GM21723 (cell line): ENCODE measurements around the gene ULK4.
"Not testable (repeated sequence)": the region's sequence is repeated elsewhere in the genome, so short reads cannot be mapped to it uniquely, and the experiment has no call there.

Experiments
- ATAC-seq: cut with Tn5 transposase; IDR thresholded peaks from one replicate; pipeline ENCODE4 v1.9.1; 2021; ENCODE audit warnings: mild to moderate bottlenecking, moderate library complexity; ENCODE audit not compliant: unreplicated experiment

The ULK4 gene

DNA sequence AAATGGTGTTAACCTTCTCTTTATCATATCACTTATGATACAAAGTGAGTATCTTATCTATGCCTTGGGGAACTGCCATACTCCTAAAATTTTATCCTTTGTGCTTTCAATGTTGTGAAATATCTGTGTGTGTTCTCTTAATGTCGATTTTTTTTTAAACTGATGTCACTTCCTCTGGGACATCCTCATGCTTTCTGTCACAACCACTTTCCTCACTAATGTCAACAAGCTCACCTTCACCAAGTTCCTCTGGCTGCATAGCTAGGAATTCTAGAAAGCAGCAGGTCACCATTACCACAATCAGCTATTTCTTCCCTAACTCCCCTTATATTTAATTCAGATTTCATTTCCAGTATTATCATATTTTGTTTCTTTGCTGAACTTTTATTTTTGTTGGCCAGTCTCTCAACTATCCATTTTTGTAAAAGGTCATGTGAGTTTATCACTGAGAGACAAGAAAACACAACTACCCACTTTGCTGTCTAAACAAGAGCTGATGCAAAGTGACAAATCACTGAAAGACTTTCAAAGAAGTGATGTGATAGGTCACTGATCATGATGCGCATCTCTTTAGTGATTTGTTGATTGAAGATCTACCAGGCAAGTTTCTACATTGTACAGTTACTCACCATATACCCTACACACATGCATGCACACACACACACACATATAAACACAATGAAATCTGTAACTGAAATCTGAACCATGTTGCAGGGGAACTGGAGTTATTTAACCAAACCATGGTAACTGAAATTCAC is 369.0 kb downstream of the ULK4 start:
- ATAC-seq: no peak

DNA sequence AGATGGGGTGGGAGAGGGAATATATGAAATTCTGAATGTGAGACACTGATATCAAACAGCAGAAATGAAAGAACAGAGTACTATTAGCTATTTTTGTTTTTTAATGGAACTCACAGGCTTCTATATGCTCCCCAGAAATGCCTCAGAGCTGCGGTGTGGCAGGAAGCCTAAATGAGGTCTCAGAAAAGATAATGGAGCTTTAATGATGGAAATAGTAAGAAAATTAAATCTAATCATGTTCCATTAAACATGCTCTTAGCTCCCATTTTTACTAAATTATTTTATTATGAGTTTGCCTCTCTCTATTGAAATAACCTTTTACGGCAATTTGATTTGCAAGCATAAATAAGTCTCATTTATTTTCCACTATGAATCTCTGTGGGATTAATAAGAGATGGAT is 378.9 kb downstream of the ULK4 start:
- no peak for ATAC-seq

DNA sequence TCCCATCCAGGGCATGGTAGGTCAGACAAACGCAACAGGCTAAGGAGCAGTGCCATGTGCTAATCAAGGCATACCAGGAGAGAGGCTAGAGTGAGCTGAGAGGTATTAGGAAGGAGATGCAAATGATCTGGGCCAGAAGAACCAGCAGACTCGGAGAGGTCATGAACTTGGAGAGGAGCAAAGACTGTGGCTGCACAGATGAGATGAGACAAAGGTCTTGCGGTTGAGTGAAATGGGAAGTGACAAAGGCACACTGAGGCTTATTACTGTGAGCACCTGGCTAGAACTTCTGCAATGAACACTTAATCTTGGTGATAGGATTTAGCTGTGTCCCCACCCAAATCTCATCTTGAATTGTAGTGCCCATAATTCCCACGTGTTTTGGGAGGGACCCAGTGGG is 380.2 kb downstream of the ULK4 start:
- peak; percentile 97 for ATAC-seq

DNA sequence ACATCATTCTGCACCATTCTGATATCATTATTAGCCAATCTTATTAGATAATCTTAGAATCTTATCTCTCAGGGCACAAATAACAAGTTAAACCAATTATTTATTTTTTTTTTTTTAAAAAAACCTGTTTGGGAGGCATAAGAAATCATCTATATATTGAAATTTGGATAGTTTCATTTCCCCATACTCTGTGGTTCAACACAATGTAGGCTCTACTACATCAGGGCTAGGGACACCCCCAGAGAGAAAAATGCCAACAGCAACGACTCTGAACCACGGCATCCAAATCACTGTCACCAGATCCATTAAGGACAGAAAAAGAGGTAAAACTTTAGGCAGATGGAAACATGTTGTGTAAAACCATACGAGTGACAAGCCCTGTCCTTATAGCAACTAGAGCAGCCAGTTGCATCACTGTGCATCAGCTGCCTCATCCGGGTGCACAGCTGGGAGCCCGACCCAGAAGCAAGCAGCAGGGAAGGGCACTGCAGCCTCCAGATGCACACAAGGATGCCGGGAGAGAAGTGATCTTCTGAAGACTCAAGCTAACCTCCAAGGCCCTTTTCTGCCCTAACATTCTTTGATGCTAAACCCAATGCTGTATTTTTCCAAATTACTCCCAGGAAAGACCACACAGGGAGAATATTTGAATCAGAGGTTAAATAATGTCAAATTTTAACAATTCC is 381.5 kb downstream of the ULK4 start:
- no peak for ATAC-seq

DNA sequence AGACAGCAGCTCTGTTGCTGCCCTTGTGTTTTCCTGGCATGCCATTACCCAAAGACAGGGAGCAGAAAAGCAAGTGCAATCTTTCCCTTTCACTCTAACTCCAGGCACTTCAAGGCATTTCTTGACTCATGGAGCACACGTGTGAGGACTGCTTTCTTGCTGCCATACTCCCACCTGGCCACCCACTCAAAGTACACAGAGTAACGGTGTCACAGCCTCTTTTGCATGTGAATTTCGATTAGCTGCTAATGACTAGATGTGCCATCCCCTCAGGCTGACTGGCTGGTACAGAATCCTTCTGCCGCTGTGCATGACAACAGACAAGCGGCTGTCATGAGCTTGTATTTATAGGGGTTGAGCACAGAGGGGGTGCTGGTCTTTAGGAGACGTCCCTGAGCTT is 382.0 kb downstream of the ULK4 start:
- ATAC-seq: no peak

DNA sequence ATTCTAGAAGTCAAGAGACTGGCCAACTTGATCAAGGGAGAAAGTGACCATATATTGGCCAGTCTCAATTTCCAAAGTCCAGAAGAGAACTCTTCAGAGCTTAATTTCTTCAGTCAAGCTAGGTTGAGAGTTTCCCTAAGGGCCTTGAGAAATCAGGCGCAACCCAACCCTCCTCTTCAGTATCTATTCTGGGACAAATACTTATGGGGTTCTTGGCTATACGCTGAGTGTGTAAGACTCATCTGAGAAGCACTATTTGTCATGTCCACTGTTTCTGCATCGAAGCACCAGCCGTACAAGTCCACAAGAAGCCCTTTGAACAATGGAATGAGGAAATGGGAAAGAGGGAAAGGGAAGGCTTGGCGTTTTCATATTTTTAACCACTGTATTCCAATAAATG is 383.1 kb downstream of the ULK4 start:
- ATAC-seq: no peak

DNA sequence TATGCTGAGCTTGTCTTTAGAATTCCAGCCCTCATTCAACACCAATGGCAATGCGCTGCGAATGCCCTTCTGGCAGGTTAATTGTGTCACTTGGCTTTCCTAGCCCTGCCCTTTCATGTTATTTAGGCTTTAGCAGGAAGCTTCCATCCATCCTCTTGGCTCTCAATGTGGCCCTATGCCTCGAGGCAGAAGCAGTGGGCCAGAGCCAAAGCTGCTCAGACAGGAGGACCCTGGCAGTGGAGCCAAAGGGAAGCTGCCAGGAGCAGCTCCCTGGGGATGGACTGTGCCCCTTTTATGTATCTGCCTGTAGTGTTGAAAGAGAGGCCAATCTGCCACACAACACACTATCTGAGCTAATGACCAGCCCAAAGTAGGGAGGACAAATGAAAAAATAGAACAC is 386.2 kb downstream of the ULK4 start:
- ATAC-seq: no peak

DNA sequence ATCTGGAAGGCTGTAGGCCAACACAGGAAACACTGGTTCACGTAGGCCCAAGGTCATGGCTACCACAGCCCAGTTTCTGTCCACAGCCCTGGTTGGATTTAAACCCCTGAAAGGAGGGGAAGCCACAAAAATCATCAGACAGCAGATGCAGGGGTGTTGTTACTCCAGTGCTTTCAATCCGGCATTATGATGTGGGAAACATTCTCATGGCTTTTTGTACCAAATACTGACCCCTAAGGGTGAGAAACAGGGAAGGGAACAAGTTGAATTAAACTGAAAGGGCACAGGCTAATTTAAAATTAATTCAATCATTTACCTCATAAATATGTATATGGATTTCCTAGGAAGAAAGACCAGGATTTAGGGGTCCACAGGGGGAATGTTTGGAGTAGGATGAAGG is 387.0 kb downstream of the ULK4 start:
- no peak for ATAC-seq

DNA sequence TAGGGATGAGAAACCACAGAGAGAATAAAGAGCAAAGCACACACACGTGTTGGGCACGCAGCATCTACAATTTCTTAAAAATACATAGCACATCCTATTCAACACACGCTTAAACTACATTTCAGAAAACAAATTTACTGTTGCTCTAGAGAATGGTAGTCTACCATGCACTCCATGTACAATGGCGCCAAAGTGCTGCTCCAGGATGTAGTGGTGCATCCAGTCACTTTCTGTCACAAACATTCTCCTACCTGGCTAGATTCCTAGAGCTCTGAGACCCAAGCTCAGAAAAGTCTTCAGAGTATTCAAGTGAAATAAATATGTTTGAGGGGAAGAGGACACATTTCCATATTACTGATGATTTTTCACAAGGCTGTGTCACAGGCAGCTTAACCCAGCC is 388.3 kb downstream of the ULK4 start:
- no peak for ATAC-seq

DNA sequence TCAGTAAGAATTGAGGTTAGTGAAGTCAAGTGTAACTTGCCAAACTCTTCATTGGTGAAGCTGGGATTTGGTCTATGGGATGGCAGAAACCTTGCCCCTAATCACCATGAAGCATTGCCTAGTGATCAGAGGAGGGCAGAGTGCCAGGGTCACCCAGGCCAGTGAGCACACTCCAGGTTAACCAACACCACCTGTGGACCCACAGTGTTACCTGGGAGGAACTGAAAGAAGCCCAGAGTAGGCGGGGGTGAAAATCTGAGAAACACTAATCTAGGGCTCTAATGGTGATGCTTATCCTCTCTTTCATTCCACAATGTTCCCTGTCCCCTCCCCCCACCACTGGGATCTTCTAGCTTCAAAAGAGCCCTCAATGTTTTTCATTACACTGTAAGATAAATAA is 389.8 kb downstream of the ULK4 start:
- no peak for ATAC-seq

DNA sequence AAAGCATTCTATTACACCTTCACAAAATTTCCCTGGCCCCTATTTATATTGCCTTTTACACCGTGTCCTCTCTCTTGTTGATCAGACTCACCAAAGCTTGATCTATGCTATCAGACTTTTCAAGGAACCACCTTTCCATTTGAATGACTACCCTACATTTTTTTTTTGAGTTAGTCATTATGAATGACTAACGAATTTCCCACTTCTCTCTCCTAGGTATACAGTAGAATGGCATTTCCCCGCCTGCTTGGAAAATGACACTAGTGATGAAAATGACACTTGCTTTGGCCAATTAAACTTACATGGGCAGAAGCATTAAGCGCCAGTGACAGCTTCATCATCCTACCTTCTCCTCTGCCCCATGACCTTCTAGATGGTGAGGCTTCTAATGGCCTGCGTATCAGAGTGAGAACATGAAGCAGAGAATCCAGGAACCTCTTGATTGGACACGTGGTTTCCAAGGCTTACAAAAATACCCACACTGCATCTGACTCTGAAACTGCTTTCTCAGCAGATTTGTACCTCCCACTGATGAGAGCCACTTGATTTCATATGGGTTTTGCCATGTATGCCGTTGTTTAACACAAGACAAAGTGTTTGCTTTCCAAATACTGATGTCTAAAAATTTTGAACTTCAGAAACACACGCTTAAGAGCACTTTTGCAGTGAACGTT is 392.1 kb downstream of the ULK4 start:
- ATAC-seq: no peak

DNA sequence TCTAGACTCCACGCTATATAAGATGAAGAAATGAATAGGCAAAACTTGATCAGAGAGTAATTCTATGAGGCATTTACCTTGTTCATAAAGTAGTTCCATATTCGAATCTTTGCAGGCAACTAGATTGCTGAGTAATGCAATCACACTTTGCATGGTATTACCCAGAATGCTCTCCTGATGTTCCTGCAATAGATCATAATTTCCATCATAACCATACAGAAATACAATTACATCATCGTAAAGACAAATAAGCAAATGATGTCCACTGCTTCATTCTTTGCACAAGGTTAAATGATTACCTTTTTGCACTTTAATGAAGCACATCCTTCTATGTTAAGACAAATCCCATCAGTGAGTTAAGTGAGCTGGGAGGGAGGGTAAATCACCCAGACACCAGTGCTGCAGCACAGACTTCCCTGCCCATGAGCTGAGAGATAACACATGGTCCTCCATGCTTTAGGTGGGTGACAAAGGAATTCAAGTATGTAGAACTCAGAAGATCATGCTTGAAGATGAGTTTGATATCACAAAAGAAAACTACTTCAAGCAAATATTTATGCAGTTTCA is 395.9 kb downstream of the ULK4 start:
- no peak for ATAC-seq

DNA sequence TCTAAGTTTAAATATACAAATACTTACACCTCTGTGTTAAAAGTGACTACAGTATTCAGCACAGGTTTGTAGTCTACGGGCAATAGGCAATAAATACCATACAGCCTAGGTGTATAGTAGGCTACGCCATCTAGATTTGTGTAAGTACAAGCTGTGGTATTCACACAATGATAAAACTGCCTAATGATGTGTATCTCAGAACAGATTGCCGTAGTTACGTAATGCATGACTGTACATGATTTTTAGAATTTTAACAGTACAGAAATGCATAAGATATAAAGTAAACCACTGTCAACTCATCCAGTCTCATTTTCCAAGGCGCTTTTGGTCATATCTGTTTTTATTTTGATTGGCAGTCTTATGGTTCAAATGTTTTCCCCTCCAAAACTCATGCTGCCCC is 396.9 kb downstream of the ULK4 start:
- ATAC-seq: no peak

DNA sequence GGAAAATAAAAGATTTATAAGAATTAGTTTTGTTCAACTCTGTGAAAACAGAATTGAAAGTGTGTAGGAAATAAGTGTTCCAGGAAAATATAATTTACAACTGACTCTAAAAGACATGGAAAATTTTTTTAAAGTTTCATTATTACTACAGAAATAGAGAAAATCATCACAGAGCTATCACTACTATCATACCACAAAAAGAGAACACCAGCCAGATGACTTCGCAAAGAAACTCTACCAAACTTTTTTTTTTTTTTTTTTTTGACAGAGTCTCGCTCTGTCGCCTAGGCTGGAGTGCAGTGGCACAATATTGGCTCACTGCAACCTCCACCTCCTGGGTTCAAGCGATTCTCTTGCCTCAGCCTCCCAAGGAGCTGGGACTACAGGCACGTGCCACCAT is 405.7 kb downstream of the ULK4 start:
- not testable (repeated sequence) for ATAC-seq

DNA sequence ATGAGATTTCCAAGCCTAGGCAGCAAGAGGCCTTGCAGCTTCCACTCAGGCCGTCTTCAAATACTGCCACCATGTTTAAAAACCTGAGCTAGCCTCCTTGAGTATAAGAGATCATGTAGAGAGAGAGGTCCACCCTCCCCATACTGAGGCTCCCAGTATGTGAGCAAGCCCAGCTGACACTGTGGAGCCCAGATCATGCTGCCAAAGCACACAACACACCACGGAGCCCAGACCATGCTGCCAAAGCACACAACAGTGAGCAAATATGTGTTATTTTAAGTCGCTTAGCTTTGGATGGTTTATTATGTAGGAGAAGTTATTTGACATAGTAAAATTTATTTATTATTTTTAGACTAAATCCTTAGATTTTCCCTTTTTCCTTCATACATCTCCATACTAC is 428.9 kb downstream of the ULK4 start:
- no peak for ATAC-seq

DNA sequence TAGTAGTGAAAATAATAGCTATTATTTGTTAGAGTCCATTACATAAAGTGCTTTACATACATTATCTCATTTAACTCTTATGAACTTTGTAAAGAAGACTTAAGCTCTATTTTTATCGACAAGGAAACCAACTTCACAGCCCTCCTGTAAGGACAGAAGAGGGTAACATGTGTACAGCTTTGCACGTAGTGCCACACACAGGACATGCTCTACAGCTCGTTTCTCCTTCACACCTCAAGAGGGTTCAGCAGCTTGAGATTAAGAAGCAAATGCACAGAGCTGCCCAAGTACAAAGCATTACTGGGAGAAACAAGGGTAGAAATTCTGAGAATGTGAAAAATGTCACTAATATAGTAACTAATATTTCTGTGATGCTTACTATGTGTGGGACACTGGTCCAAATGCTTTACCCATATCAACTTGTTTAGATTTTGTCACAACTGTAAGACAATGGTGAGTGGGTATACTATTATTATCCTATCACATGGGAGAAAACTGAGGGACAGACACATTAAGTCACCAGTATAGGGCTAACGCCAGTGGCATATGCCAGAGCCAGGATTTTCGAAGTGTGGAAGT is 434.8 kb downstream of the ULK4 start:
- no peak for ATAC-seq

DNA sequence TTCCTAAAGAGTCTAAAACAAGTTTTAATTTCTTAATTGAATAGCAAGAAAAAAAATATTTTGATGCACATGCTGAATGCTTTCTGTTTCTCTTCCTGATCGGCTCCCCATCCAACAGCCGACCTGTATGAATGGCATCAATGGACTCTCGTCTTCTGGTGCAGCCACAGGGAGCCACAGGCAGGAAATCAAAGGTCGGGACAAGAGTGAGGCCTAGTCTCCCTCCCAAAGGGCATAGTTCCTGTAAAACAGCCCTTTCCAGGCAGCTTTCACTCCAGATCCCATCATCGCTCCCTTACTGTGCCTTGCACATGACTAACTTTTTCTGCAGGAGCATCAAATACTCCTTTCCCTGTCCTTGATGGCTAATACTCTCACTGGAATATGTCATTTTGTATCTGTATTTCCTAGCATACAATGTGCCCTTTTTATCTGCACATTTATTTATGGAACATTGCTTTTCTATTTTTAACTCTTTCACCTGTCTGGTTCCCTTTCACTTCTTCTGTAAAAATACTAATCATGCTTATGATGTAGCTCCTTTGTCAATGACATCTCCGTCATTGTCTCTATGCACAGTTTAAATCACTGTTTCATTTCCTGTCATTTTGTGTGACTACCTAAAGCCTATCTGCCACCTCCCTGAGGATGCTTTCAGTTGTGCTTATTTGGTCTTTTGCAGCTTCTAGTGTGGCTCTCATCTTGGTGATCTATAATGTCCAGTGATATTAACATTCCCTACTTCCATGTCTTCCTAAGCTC is 436.4 kb downstream of the ULK4 start:
- ATAC-seq: peak; percentile 33

DNA sequence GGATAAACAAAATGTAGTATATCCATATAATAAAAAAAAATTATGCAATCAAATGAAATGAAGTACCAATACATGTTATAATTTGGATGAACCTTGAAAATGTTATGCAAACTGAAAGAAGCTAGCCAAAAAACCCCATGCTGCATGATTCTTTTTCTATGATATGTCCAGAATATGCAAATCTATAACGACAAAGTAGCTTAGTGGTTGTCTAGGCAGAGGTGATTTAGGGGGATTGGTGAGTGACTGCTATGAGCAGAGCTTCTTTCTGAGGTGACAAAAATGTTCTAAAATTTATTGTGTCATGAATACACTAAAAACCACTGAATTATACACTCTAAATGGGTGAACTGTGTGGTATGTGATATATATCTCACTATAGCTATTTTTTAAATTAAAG is 438.0 kb downstream of the ULK4 start:
- no peak for ATAC-seq

DNA sequence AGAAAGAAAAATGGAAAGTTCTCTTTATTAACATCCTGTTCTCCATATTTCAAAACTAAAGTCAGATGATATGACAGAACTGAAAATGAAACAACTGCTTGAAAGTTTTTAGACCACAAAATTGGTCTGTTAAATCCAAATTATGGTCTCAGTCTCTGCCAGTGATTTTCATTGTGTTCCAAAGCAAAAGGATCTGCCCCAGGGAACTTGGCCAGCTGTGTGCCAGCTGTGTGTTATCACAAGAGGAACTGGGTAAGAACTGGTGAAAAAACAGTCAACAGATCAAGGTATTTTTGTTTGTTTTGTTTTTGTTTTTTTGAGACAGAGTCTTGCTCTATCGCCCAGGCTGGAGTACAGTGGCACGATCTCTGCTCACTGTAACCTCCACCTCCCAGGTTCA is 439.3 kb downstream of the ULK4 start:
- ATAC-seq: peak; percentile 75

DNA sequence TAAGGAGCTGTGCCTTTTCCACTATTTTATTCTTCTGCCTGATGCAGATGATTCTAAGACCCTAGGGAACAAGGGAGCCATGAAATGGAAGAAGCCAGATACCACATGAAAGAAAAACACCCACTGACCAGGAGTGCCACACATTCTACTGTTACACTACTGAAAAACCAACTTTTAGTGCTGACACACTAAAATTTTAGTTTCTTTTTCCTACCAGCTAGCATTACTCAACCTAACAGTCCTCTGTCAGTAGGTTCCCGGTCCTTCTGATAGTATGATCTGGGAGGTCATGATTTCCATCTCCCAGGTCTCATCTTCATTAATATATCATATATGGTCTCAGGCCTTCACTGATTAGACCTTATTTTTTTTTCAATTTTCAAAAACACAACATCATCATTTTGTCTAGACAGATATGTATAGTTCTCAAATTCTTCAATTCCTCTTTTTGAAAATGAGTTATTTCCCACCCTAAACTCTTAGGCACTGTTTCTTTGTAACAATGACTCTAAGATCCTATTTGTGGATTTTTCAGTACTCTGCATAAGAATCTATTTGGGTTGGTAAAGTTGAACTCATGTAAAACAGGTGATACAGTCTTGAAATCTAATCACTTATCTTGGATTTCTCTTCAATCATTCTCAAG is 440.8 kb downstream of the ULK4 start:
- ATAC-seq: no peak
